ENCODE results near the gene ZSWIM3.

The ZSWIM3 gene

DNA sequence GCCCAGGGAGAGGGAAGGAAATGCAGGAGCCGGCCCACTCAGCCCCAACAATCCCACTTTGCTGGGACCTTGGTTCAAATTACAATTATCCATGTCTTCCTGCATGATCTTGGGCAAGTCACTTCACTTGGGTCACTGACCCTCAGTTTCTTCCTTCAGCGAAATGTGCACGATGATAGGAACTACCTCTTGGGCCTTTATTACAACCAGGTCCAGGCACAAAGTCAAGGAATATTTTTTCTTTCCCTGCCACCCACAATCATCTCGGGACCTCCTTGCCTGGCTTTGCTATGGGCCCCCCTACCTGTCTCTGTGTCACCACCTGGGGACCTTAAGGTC, 54.9 kb downstream of the ZSWIM3 start (continued):
- TF ChIP-seq ZFP3 (CRISPR knock-in tag; IDR thresholded peaks at IDR 0.05): no peak
- no peak for TF ChIP-seq CSDC2 (CRISPR knock-in tag; IDR thresholded peaks at IDR 0.05)
- TF ChIP-seq, protein P1, sequence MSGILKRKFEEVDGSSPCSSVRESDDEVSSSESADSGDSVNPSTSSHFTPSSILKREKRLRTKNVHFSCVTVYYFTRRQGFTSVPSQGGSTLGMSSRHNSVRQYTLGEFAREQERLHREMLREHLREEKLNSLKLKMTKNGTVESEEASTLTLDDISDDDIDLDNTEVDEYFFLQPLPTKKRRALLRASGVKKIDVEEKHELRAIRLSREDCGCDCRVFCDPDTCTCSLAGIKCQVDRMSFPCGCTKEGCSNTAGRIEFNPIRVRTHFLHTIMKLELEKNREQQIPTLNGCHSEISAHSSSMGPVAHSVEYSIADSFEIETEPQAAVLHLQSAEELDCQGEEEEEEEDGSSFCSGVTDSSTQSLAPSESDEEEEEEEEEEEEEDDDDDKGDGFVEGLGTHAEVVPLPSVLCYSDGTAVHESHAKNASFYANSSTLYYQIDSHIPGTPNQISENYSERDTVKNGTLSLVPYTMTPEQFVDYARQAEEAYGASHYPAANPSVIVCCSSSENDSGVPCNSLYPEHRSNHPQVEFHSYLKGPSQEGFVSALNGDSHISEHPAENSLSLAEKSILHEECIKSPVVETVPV (CRISPR knock-in tag; IDR thresholded peaks at IDR 0.05): no peak

DNA sequence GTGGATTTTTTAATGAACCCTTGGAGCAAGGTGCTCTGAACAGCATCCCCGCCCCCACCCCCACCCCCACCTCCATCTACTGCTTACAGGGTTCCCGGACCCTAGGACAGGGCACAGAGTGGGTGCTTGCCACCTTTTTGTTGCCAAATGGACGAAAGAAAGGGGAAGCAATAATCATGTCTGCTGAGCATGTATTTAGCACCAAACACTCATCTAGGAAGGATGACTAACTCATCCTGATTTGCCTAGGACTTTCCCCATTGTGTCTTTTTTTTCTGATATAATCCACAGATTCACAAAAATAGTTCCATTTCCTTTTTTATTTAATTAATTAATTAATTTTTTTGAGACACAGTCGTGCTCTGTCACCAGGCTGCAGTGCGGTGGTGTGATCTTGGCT, 55.7 kb downstream of the ZSWIM3 start:
- TF ChIP-seq, protein P1 (CRISPR knock-in tag; IDR thresholded peaks at IDR 0.05): no peak
- TF ChIP-seq SNAI2 (CRISPR knock-in tag; IDR thresholded peaks at IDR 0.05) (no peak), ISL1 (CRISPR knock-in tag; IDR thresholded peaks at IDR 0.05) (no peak), ZNF565 (CRISPR knock-in tag; conservative IDR thresholded peaks at IDR 0.05; ENCODE audit: low read depth) (no peak), CSDC2 (CRISPR knock-in tag; IDR thresholded peaks at IDR 0.05) (no peak), ZC3H10 (CRISPR knock-in tag; IDR thresholded peaks at IDR 0.05) (no peak), ARNTL (CRISPR knock-in tag; IDR thresholded peaks at IDR 0.05; ENCODE audit: borderline replicate concordance, low read depth) (no peak), OSR1 (CRISPR knock-in tag; IDR thresholded peaks at IDR 0.05) (no peak), ZNF70 (CRISPR knock-in tag; IDR thresholded peaks at IDR 0.05) (no peak), TOX (CRISPR knock-in tag; IDR thresholded peaks at IDR 0.05; ENCODE audit: borderline replicate concordance) (no peak), PPARA (CRISPR knock-in tag; IDR thresholded peaks at IDR 0.05; ENCODE audit: borderline replicate concordance) (no peak), ZFP3 (CRISPR knock-in tag; IDR thresholded peaks at IDR 0.05) (no peak), ESRRG (CRISPR knock-in tag; IDR thresholded peaks at IDR 0.05) (no peak)
- TF ChIP-seq, protein P2, sequence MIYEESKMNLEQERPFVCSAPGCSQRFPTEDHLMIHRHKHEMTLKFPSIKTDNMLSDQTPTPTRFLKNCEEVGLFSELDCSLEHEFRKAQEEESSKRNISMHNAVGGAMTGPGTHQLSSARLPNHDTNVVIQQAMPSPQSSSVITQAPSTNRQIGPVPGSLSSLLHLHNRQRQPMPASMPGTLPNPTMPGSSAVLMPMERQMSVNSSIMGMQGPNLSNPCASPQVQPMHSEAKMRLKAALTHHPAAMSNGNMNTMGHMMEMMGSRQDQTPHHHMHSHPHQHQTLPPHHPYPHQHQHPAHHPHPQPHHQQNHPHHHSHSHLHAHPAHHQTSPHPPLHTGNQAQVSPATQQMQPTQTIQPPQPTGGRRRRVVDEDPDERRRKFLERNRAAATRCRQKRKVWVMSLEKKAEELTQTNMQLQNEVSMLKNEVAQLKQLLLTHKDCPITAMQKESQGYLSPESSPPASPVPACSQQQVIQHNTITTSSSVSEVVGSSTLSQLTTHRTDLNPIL (CRISPR knock-in tag; IDR thresholded peaks at IDR 0.05; ENCODE audit: low read depth): no peak
- TF ChIP-seq, protein P3, sequence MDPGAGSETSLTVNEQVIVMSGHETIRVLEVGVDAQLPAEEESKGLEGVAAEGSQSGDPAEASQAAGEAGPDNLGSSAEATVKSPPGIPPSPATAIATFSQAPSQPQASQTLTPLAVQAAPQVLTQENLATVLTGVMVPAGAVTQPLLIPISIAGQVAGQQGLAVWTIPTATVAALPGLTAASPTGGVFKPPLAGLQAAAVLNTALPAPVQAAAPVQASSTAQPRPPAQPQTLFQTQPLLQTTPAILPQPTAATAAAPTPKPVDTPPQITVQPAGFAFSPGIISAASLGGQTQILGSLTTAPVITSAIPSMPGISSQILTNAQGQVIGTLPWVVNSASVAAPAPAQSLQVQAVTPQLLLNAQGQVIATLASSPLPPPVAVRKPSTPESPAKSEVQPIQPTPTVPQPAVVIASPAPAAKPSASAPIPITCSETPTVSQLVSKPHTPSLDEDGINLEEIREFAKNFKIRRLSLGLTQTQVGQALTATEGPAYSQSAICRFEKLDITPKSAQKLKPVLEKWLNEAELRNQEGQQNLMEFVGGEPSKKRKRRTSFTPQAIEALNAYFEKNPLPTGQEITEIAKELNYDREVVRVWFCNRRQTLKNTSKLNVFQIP (CRISPR knock-in tag; IDR thresholded peaks at IDR 0.05; ENCODE audit: borderline replicate concordance, low read depth): no peak
- ATAC-seq: no peak

DNA sequence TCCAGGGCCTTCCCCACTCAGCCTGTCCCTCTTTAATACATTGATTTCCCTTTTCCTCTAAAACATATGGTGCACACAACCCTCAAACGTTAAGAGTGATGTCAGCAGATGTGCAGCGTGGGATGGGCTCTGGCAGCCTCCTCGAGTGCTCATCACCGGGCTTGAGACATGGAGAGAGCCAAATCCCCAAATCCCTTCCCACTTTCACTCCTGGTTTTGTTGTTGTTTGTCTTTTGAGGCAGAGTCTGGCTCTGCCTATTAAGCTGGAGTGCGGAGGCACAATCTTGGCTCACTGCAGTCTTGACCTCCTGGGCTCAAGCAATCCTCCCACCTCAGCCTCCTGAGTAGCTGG, 60.4 kb downstream of the ZSWIM3 start:
- ATAC-seq: no peak

More for the DNA sequence above, 60.4 kb downstream of the ZSWIM3 start:
- TF ChIP-seq SNAI2 (CRISPR knock-in tag; IDR thresholded peaks at IDR 0.05): no peak
- TF ChIP-seq GLIS3 (CRISPR knock-in tag; IDR thresholded peaks at IDR 0.05): no peak
- no peak for TF ChIP-seq RARB (CRISPR knock-in tag; IDR thresholded peaks at IDR 0.05)
- TF ChIP-seq ZNF565 (CRISPR knock-in tag; conservative IDR thresholded peaks at IDR 0.05; ENCODE audit: low read depth): no peak
- TF ChIP-seq, protein P2 (CRISPR knock-in tag; IDR thresholded peaks at IDR 0.05; ENCODE audit: low read depth): no peak
- TF ChIP-seq, protein P3 (CRISPR knock-in tag; IDR thresholded peaks at IDR 0.05; ENCODE audit: borderline replicate concordance, low read depth): no peak
- TF ChIP-seq, protein P4, sequence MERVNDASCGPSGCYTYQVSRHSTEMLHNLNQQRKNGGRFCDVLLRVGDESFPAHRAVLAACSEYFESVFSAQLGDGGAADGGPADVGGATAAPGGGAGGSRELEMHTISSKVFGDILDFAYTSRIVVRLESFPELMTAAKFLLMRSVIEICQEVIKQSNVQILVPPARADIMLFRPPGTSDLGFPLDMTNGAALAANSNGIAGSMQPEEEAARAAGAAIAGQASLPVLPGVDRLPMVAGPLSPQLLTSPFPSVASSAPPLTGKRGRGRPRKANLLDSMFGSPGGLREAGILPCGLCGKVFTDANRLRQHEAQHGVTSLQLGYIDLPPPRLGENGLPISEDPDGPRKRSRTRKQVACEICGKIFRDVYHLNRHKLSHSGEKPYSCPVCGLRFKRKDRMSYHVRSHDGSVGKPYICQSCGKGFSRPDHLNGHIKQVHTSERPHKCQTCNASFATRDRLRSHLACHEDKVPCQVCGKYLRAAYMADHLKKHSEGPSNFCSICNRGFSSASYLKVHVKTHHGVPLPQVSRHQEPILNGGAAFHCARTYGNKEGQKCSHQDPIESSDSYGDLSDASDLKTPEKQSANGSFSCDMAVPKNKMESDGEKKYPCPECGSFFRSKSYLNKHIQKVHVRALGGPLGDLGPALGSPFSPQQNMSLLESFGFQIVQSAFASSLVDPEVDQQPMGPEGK (CRISPR knock-in tag; IDR thresholded peaks at IDR 0.05; ENCODE audit: borderline replicate concordance): no peak
